ENCODE measurements around the gene PRRG1.
"Not testable (repeated sequence)": the region's sequence is repeated elsewhere in the genome, so short reads cannot be mapped to it uniquely, and the experiment has no call there.

Gene PRRG1

DNA sequence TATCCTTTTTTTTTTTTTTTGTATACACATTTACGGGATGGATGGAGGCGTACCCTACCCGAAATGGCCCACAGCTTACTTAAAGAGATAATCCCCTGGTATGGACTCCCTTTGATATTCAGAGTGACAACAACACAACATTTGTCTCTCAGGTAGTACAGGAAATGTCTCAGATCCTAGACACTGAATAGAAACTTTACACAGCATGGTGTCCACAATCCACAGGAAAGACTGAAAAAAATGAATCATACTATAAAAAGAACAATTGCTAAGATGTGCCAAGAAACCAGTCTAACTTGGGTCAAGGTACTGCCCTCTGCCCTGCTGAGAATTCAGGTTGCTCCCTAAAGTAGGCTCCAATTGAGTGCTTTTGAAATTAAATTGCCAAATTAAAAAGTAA is 121.5 kb downstream of the PRRG1 start:
- H3K4me3 ChIP-seq (ENCODE audit: low read depth, low read length) = no peak overlapping the region
- no peak for DNase-seq (ENCODE audit: low read depth)
- TF ChIP-seq, protein P1, sequence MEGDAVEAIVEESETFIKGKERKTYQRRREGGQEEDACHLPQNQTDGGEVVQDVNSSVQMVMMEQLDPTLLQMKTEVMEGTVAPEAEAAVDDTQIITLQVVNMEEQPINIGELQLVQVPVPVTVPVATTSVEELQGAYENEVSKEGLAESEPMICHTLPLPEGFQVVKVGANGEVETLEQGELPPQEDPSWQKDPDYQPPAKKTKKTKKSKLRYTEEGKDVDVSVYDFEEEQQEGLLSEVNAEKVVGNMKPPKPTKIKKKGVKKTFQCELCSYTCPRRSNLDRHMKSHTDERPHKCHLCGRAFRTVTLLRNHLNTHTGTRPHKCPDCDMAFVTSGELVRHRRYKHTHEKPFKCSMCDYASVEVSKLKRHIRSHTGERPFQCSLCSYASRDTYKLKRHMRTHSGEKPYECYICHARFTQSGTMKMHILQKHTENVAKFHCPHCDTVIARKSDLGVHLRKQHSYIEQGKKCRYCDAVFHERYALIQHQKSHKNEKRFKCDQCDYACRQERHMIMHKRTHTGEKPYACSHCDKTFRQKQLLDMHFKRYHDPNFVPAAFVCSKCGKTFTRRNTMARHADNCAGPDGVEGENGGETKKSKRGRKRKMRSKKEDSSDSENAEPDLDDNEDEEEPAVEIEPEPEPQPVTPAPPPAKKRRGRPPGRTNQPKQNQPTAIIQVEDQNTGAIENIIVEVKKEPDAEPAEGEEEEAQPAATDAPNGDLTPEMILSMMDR (IDR thresholded peaks at IDR 0.05; ENCODE audit: low read depth, low read length) = no peak
- TF ChIP-seq MYC (IDR thresholded peaks at IDR 0.05; ENCODE audit: low read depth, low read length) = no peak
- TF ChIP-seq, protein P2, sequence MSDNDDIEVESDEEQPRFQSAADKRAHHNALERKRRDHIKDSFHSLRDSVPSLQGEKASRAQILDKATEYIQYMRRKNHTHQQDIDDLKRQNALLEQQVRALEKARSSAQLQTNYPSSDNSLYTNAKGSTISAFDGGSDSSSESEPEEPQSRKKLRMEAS (IDR thresholded peaks at IDR 0.05; ENCODE audit: low read depth, low read length) = no peak
- TF ChIP-seq POLR2A (IDR thresholded peaks at IDR 0.05; ENCODE audit: extremely low read depth, insufficient read length) = no peak

DNA sequence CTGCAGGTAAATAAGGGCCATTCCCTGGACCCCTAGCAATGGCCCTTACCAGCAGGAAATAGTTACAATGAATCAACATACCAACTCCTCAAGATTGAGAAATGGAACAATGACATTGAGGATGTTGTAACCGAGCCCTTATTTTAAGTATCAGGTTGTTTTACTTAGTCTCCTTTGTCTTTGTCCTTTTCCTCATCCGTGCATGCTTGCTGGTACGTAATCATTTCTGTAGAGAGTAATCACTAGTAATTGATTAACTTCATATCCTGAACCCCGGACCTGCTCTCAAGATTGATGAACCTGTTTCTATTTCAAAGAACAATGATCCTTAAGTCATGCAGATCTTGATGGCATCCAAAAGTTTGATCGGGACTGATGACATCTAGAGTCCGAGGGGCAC is 123.7 kb downstream of the PRRG1 start:
- DNase-seq (ENCODE audit: low read depth) = no peak
- no peak overlapping the region for H3K4me3 ChIP-seq (ENCODE audit: low read depth, low read length)
- TF ChIP-seq, protein P2 (IDR thresholded peaks at IDR 0.05; ENCODE audit: low read depth, low read length) = no peak
- TF ChIP-seq, protein P1 (IDR thresholded peaks at IDR 0.05; ENCODE audit: low read depth, low read length) = no peak

DNA sequence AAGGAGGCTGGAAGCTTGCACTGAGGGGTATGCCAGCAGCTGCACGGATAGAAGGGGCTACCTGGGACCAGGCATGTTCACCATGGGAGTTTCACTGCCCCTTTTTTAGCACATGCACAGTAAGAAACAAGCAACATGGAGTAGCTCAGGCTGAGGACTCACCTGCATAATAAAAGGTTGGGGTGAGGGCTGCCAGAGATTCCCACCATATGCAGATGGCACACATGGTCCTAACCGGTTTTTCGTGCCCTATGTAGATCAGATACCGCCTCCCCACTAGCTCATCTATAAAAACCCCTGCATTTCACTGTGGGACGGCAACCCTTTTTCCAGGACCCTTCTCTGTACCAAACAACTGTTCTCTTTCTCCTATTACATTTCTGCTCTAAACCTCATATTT is 125.3 kb downstream of the PRRG1 start:
- TF ChIP-seq, protein P1 (IDR thresholded peaks at IDR 0.05; ENCODE audit: low read depth, low read length) = no peak
- TF ChIP-seq MYC (IDR thresholded peaks at IDR 0.05; ENCODE audit: low read depth, low read length) = no peak
- TF ChIP-seq POLR2A (IDR thresholded peaks at IDR 0.05; ENCODE audit: extremely low read depth, insufficient read length) = no peak
- TF ChIP-seq, protein P2 (IDR thresholded peaks at IDR 0.05; ENCODE audit: low read depth, low read length) = no peak
- DNase-seq (ENCODE audit: low read depth) = no peak
- no peak overlapping the region for H3K4me3 ChIP-seq (ENCODE audit: low read depth, low read length)

DNA sequence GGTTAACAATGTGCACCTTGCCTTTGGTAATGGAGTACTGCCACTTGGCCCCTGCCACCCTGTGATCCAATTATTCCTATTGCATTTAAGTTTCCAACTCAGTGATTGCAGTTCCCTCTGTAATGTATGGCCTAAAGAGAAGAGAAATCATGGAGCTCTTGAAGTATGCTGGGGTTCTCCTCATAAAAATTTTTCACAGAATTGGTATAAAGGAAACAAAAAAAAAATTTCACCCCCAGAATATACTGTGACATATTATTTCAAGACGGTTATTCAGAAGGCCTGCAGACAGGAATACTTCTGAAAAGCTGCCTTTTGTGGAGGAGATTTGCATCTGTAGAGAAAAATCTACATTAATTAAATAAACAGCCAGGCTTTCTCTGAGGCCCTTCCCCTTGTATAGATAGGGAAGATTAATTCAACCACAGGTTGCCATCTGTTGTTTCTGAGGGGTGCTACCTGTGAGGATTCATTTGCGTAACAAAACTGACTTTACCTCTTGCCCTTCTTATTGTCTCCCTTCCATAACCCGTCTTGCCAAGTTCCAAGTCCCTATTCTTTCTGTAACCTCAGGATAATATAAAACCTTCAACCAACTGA is 127.5 kb downstream of the PRRG1 start:
- no peak for DNase-seq (ENCODE audit: low read depth)
- TF ChIP-seq POLR2A (IDR thresholded peaks at IDR 0.05; ENCODE audit: extremely low read depth, insufficient read length) = no peak
- TF ChIP-seq MYC (IDR thresholded peaks at IDR 0.05; ENCODE audit: low read depth, low read length) = no peak
- TF ChIP-seq, protein P2 (IDR thresholded peaks at IDR 0.05; ENCODE audit: low read depth, low read length) = no peak
- TF ChIP-seq, protein P1 (IDR thresholded peaks at IDR 0.05; ENCODE audit: low read depth, low read length) = no peak
- no peak overlapping the region for H3K4me3 ChIP-seq (ENCODE audit: low read depth, low read length)

DNA sequence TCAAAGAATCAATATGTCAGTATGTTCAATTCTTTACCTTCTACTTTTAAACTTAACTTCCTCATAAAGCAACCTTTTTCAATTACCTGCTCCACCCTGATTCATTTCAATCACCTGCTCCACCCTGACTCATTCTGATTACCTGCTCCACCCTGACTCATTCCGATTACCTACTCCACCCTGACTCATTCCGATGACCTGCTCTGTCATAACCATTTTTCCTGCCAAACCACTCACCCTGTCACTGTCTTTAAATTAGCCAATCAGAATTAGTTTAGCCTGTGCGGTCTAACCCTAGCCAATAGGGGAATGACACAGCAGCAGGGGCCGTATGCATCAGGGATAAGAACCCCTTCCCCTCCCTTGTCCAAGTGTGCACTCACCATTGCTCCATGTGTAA is 135.2 kb downstream of the PRRG1 start:
- DNase-seq (ENCODE audit: low read depth); H3K4me3 ChIP-seq (ENCODE audit: low read depth, low read length): not testable (repeated sequence)

DNA sequence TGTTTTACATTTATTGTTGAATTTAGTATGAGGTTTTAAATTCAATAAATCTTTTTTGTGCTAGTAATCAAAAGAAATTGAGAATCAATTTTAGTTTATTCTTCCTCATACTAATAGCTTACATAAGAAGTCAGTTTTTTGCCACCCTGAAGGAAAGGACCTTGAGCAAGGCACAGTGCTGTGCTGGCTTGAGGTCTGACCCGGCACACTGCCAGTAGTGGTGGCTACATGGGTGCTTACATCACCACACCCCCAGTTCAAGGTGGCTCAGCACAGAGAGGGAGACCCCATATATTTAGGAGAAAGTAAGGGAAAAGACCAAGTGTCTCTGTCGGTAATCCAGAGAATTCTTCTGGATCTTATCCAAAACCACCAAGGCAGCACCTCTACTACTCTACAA is 136.3 kb downstream of the PRRG1 start:
- DNase-seq (ENCODE audit: low read depth) = no peak
- H3K4me3 ChIP-seq (ENCODE audit: low read depth, low read length) = no peak overlapping the region
- TF ChIP-seq POLR2A (IDR thresholded peaks at IDR 0.05; ENCODE audit: extremely low read depth, insufficient read length) = no peak
- TF ChIP-seq, protein P2 (IDR thresholded peaks at IDR 0.05; ENCODE audit: low read depth, low read length) = no peak

DNA sequence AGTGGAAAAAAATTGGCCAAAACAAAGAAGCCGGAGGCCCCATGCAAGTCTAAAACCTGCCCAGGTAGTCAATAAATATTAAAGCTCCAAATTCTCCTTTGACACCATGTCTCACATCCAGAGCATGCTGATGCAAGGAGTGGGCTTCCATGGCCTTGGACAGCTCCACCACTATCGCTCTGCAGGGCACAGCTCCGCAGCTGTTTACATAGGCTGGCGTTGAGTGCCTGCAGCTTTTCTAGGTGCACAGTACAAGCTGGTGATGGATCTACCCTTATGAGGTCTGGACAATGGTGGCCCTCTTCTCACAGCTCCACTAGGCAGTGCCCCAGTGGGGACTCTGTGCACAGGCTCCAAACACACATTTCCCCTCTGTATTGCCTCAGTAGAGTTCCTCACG is 138.1 kb downstream of the PRRG1 start:
- TF ChIP-seq POLR2A (IDR thresholded peaks at IDR 0.05; ENCODE audit: extremely low read depth, insufficient read length) = no peak
- TF ChIP-seq MYC (IDR thresholded peaks at IDR 0.05; ENCODE audit: low read depth, low read length) = no peak
- TF ChIP-seq, protein P1 (IDR thresholded peaks at IDR 0.05; ENCODE audit: low read depth, low read length) = no peak
- TF ChIP-seq, protein P2 (IDR thresholded peaks at IDR 0.05; ENCODE audit: low read depth, low read length) = no peak
- no peak overlapping the region for H3K4me3 ChIP-seq (ENCODE audit: low read depth, low read length)
- no peak for DNase-seq (ENCODE audit: low read depth)

Data from NB4 (cell line).